Hepatocyte (in vitro differentiated cells): ENCODE results near the gene RABGAP1L. TPM values are rescaled to one million over a fixed set of nuclear protein-coding genes. Genes with fewer than 3 reads are reported as not detected.
"Not testable (repeated sequence)": the region's sequence is repeated elsewhere in the genome, so short reads cannot be mapped to it uniquely, and the experiment has no call there.

Source experiments
- DNase-seq: peaks from one replicate; pipeline ENCODE4 v3.0.0-alpha.2; 2016; ENCODE audit warnings: low spot score
- H2AFZ ChIP-seq: fragments of 200-600 bp; sonication (generic); 2 replicates; pipeline ENCODE4 v1.6.0; 2016; ENCODE audit warnings: antibody characterized with exemption, mild to moderate bottlenecking
- H3K27ac ChIP-seq: fragments of 200-600 bp; sonication (generic); 2 replicates; pipeline ENCODE4 v1.5.1; 2016; ENCODE audit warnings: mild to moderate bottlenecking
- H3K27me3 ChIP-seq: fragments of 200-600 bp; sonication (generic); 2 replicates; pipeline ENCODE4 v1.6.1; 2016
- H3K36me3 ChIP-seq: fragments of 200-600 bp; sonication (generic); replicated peaks from 2 replicates; pipeline ENCODE4 v1.5.1; 2016; ENCODE audit warnings: low read depth; ENCODE audit not compliant: insufficient read depth
- H3K4me1 ChIP-seq: fragments of 200-600 bp; sonication (generic); 2 replicates; pipeline ENCODE4 v1.5.1; 2016; ENCODE audit warnings: mild to moderate bottlenecking, moderate library complexity; ENCODE audit not compliant: insufficient read depth
- H3K4me2 ChIP-seq: fragments of 200-600 bp; sonication (generic); 2 replicates; pipeline ENCODE4 v1.6.0; 2016
- H3K4me3 ChIP-seq: fragments of 200-600 bp; sonication (generic); 2 replicates; pipeline ENCODE4 v1.5.1; 2016; ENCODE audit warnings: mild to moderate bottlenecking
- H3K79me2 ChIP-seq: fragments of 200-600 bp; sonication (generic); 2 replicates; pipeline ENCODE4 v1.6.0; 2017; ENCODE audit warnings: mild to moderate bottlenecking
- H3K9me2 ChIP-seq: fragments of 200-600 bp; sonication (generic); replicated peaks from 2 replicates; pipeline ENCODE4 v1.6.0; 2017; ENCODE audit warnings: mild to moderate bottlenecking; ENCODE audit not compliant: insufficient read depth
- H3K9me3 ChIP-seq: fragments of 200-600 bp; sonication (generic); 2 replicates; pipeline ENCODE4 v1.5.1; 2016; ENCODE audit warnings: low read depth, mild to moderate bottlenecking
- H4K20me1 ChIP-seq: fragments of 200-600 bp; sonication (generic); 2 replicates; pipeline ENCODE4 v1.6.0; 2016; ENCODE audit warnings: mild to moderate bottlenecking; ENCODE audit not compliant: insufficient read depth, poor library complexity, severe bottlenecking
- CTCF ChIP-seq: fragments of 200-600 bp; sonication (generic); IDR thresholded peaks from 2 replicates; pipeline ENCODE4 v1.5.1; 2016; ENCODE audit warnings: antibody characterized with exemption, mild to moderate bottlenecking; ENCODE audit not compliant: poor library complexity
- EZH2 ChIP-seq: fragments of 200-600 bp; sonication (generic); IDR thresholded peaks from 2 replicates; pipeline ENCODE4 v1.6.1; 2016; ENCODE audit warnings: antibody characterized with exemption, mild to moderate bottlenecking, borderline replicate concordance
- EZH2phosphoT487 ChIP-seq: fragments of 200-600 bp; sonication (generic); IDR thresholded peaks from one replicate; pipeline ENCODE4 v1.6.1; 2018; ENCODE audit warnings: antibody characterized with exemption, mild to moderate bottlenecking, low read depth, moderate library complexity; ENCODE audit not compliant: unreplicated experiment, severe bottlenecking
- WGBS: methylation state at CpG from one replicate; pipeline ENCODE4 v1.1.6; 2016; ENCODE audit warnings: low lambda C conversion rate; ENCODE audit errors: missing lambda C conversion rate; 5-methylcytosine and 5-hydroxymethylcytosine counted together
- polyA plus RNA-seq: library from polyadenylated mRNA; unstranded; fragments of >200 nt; fragmentation: Nextera tagmentation; extraction: Ambion mirVana; gene quantifications from 2 replicates; pipeline ENCODE4 v1.2.1, GENCODE V29; 2016
- total RNA-seq: library from RNA; depleted of rRNA; stranded (reverse); fragments of >200 nt; gene quantifications from 2 replicates; pipeline ENCODE4 v1.2.3, GENCODE V29; 2014

The RABGAP1L gene
- total and polyA plus RNA-seq, 2 experiments from 2014 or later = 15.0 to 41.8 TPM

GRCh38 chr1:174884566-174884965, 725.2 kb downstream of the RABGAP1L start:
- Histone ChIP-seq H3K4me3 (no peak overlapping the region), H2AFZ (no peak overlapping the region), H3K79me2 (no peaks in the 10 kb centered on the region), H3K9me3 (no peaks in the 10 kb centered on the region), H3K4me2 (no peak overlapping the region), H3K4me1 (peaks cover 7% of the 10 kb centered on the region), H4K20me1 (no peaks in the 10 kb centered on the region), H3K27me3 (no peaks in the 10 kb centered on the region), H3K27ac (no peak overlapping the region), H3K36me3 (no peaks in the 10 kb centered on the region), H3K9me2 (no peaks in the 10 kb centered on the region)
- TF ChIP-seq EZH2 = no peak
- no peak for TF ChIP-seq CTCF
- no peak for TF ChIP-seq EZH2phosphoT487
- 83% methylated on average over 2 of the region's 2 CpGs for WGBS
- DNase-seq = no peak

GRCh38 chr1:174890024-174890423, 730.7 kb downstream of the RABGAP1L start:
- H3K4me2 ChIP-seq = no peak overlapping the region
- no peak for DNase-seq
- no peaks in the 10 kb centered on the region for H3K9me3 ChIP-seq
- WGBS = 64% methylated on average over 4 of the region's 4 CpGs
- peaks cover 12% of the 10 kb centered on the region for H3K4me1 ChIP-seq
- no peaks in the 10 kb centered on the region for H4K20me1 ChIP-seq
- no peak overlapping the region for H3K4me3 ChIP-seq
- H2AFZ ChIP-seq = no peak overlapping the region
- no peak overlapping the region for H3K27ac ChIP-seq
- TF ChIP-seq EZH2phosphoT487 (no peak), EZH2 (no peak), CTCF (no peak)
- H3K36me3 ChIP-seq = no peaks in the 10 kb centered on the region
- H3K79me2 ChIP-seq = no peaks in the 10 kb centered on the region
- no peaks in the 10 kb centered on the region for H3K27me3 ChIP-seq
- no peaks in the 10 kb centered on the region for H3K9me2 ChIP-seq

GRCh38 chr1:174892016-174892415, 732.7 kb downstream of the RABGAP1L start:
- no peak for DNase-seq
- Histone ChIP-seq H3K4me1 (peaks cover 12% of the 10 kb centered on the region), H3K79me2 (no peaks in the 10 kb centered on the region), H4K20me1 (no peaks in the 10 kb centered on the region), H3K27me3 (no peaks in the 10 kb centered on the region), H3K4me2 (no peak overlapping the region), H3K4me3 (no peak overlapping the region), H3K36me3 (no peaks in the 10 kb centered on the region), H2AFZ (no peak overlapping the region), H3K27ac (no peak overlapping the region), H3K9me2 (no peaks in the 10 kb centered on the region), H3K9me3 (no peaks in the 10 kb centered on the region)
- WGBS = 97% methylated on average over 15 of the region's 15 CpGs
- TF ChIP-seq CTCF (no peak), EZH2 (no peak), EZH2phosphoT487 (no peak)

DNA sequence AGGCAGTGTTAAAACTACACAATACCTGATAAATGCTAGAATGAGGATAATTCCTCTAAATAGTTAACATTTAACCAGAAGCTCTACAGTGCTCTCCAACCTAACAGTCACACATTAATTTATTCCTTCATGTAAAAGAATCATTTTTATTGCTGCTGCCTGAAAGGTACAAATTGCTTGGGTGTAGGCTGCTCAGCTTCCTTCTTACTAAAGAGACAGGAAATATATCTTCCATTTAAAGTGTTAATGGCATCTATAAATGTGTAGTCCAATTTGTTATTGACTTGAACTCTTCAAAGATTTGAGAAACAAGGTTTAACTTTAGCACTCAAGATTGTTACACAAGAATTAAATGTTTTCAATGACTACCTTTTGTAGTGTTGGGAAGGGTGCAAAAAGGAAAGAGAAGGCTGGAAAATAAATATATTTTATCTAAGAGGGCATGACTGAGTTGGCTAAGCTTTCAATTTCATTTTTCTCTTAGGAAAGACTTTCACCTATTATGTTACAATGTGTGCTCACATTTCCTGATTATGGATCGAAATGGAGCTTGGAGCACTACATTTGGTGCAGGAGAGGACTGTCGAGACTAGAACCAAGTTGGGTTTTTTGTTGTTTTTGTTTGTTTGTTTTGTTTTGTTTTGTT, 734.9 kb downstream of the RABGAP1L start:
- TF ChIP-seq EZH2 (no peak), CTCF (no peak), EZH2phosphoT487 (no peak)
- no peaks in the 10 kb centered on the region for H3K9me2 ChIP-seq
- H3K4me2 ChIP-seq = peak overlapping the region; percentile 31
- no peaks in the 10 kb centered on the region for H3K27me3 ChIP-seq
- peaks cover 12% of the 10 kb centered on the region for H3K4me1 ChIP-seq
- H3K4me3 ChIP-seq = no peak overlapping the region
- DNase-seq = no peak
- no peaks in the 10 kb centered on the region for H4K20me1 ChIP-seq
- no peak overlapping the region for H3K27ac ChIP-seq
- H3K79me2 ChIP-seq = no peaks in the 10 kb centered on the region
- H2AFZ ChIP-seq = no peak overlapping the region
- H3K9me3 ChIP-seq = no peaks in the 10 kb centered on the region
- H3K36me3 ChIP-seq = no peaks in the 10 kb centered on the region
- 89% methylated on average over 2 of the region's 2 CpGs for WGBS

DNA sequence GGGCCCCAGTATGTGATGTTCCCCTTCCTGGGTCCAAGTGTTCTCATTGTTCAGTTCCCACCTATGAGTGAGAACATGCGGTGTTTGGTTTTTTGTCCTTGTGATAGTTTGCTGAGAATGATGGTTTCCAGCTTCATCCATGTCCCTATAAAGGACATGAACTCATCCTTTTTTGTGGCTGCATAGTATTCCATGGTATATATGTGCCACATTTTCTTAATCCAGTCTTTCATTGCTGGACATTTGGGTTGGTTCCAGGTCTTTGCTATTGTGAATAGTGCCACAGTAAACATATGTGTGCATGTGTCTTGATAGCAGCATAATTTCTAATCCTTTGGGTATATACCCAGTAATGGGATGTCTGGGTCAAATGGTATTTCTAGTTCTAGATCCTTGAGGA, 736.3 kb downstream of the RABGAP1L start:
- not testable (repeated sequence) for H3K4me3 ChIP-seq, H3K4me2 ChIP-seq, DNase-seq, H3K9me3 ChIP-seq, H3K27ac ChIP-seq, H3K79me2 ChIP-seq, H4K20me1 ChIP-seq, H3K27me3 ChIP-seq, H3K9me2 ChIP-seq, H2AFZ ChIP-seq, H3K36me3 ChIP-seq
- 93% methylated on average over 1 of the region's 1 CpG for WGBS
- H3K4me1 ChIP-seq = peaks cover 12% of the 10 kb centered on the region
